Measurements from ENCODE around the gene ISG15.

Gene ISG15

DNA sequence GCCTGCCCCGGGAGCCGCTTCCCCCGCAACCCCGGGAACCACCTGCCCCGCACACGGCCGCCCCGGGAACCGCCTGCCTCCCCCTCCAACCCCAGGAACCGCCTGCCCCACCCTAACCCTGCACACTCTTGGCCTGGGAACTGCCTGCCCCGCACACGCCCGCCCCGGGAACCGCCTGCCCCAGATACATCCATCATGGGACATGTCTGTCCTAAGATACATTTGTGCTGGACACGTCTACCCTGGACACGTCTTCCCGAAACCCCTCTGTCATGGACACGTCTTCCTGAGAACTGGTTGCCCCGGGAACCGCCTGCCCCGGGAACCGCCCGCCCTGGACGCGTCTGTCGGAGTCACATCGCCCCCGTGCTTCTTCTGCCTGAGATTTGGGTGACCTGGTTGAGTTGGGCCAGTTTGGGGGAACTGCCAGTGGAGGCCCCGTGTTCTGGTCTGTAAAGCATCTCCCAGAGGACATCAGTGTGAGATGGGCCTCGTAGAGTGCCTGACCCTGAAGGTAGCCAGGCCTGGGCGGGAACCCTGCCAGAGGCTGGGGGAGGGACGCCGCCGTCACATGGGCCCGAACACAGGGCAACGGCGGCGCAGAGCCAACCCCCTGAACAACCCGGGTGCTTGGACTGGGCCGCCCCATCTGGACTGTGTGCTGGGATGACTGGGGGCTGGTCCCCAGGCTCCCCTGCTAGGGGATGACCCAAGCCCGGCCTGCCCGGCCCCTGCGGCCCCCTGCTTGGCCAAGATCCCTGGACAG, 35.0 kb upstream of the ISG15 start:
- Histone ChIP-seq H3K27me3 (ENCODE audit: insufficient read depth, insufficient read length) (peaks cover 11% of the 10 kb centered on the region), H3K9ac (ENCODE audit: insufficient read length, low read depth) (no peak overlapping the region), H3K36me3 (ENCODE audit: insufficient read depth, insufficient read length, low read length) (no peaks in the 10 kb centered on the region), H3K4me3 (ENCODE audit: insufficient read length, low read depth) (no peak overlapping the region), H3K9me3 (ENCODE audit: insufficient read depth, low read length) (no peaks in the 10 kb centered on the region), H3K4me1 (ENCODE audit: insufficient read depth, insufficient read length) (peaks cover 2% of the 10 kb centered on the region)
- no peak for DNase-seq (ENCODE audit: low read depth, low spot score)
- no peak for TF ChIP-seq ZNF274 (IDR thresholded peaks at IDR 0.05; ENCODE audit: low read depth, low read length)
- no peak for TF ChIP-seq YY1 (IDR thresholded peaks at IDR 0.05; ENCODE audit: insufficient read depth, insufficient read length)
- TF ChIP-seq SUZ12 (IDR thresholded peaks at IDR 0.05; ENCODE audit: extremely low read depth, insufficient read depth, insufficient read length): no peak

DNA sequence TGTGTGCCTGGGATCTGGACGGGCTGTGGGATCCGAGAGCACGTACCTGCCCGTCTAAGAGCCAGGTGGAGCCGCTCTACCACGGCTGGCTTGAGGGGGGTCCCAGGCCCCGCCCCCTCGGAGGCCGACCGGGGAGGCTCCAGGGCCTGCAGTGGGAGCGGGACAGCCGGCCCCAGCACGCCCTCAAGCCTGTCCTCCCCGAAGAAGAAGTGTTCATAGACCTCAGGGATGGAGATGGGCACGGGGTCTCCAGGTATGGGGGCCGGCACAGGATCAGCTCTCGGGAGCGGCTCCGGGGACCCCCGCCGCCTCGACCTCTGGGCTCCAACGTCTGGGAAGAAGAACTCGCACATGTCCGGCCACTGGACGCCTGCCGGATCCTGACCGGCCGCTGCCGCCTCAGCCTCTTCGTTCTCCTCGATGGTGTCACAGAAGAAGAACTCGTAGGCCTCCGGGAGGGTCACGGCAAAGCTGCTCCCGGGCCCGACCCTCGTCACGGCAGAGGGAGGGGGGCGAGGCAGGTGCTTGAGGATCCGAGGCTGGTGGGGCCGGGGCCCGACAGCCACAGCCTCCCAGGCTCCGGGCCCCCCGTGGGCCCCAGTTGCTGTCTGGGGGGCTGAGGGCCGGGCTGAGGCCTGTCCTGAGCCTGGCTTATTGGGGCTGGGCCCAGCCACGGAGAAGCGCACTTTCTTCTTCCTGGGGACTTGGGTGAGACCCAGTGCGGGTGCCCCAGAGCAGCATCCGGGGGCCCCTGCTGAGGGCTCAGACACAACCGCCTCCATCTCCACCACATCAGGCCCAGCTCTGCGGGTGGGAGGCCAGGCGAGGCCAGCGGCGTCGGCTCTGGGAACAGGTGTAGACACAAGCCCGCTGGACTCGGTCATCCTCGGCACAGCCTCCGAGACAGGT, 34.2 kb upstream of the ISG15 start:
- Histone ChIP-seq H3K4me3 (ENCODE audit: insufficient read length, low read depth) (no peak overlapping the region), H3K27me3 (ENCODE audit: insufficient read depth, insufficient read length) (peaks cover 11% of the 10 kb centered on the region), H3K9me3 (ENCODE audit: insufficient read depth, low read length) (no peaks in the 10 kb centered on the region), H3K9ac (ENCODE audit: insufficient read length, low read depth) (no peak overlapping the region), H3K4me1 (ENCODE audit: insufficient read depth, insufficient read length) (peaks cover 2% of the 10 kb centered on the region), H3K36me3 (ENCODE audit: insufficient read depth, insufficient read length, low read length) (no peaks in the 10 kb centered on the region)
- DNase-seq (ENCODE audit: low read depth, low spot score): no peak
- TF ChIP-seq ZNF274 (IDR thresholded peaks at IDR 0.05; ENCODE audit: low read depth, low read length) (no peak), SUZ12 (IDR thresholded peaks at IDR 0.05; ENCODE audit: extremely low read depth, insufficient read depth, insufficient read length) (no peak), YY1 (IDR thresholded peaks at IDR 0.05; ENCODE audit: insufficient read depth, insufficient read length) (no peak)

DNA sequence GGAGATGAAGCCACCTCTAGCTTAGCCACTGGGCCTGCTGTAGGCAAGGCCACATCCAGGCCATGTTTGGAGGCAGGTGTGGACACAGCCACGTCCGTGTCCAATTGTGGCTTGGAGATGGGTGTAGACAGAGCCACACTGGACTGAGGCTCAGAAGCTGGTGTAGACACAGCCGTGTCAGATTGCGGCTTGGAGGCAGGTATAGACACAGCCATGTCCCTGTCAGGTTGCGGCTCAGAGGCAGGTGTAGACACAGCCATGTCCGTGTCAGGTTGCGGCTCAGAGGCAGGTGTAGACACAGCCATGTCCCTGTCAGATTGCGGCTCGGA, 33.6 kb upstream of the ISG15 start:
- peaks cover 11% of the 10 kb centered on the region for H3K27me3 ChIP-seq (ENCODE audit: insufficient read depth, insufficient read length)
- H3K9ac ChIP-seq (ENCODE audit: insufficient read length, low read depth): no peak overlapping the region
- H3K36me3 ChIP-seq (ENCODE audit: insufficient read depth, insufficient read length, low read length): no peaks in the 10 kb centered on the region
- no peak for TF ChIP-seq SUZ12 (IDR thresholded peaks at IDR 0.05; ENCODE audit: extremely low read depth, insufficient read depth, insufficient read length)
- no peak for TF ChIP-seq YY1 (IDR thresholded peaks at IDR 0.05; ENCODE audit: insufficient read depth, insufficient read length)
- DNase-seq (ENCODE audit: low read depth, low spot score): no peak
- no peaks in the 10 kb centered on the region for H3K9me3 ChIP-seq (ENCODE audit: insufficient read depth, low read length)
- H3K4me1 ChIP-seq (ENCODE audit: insufficient read depth, insufficient read length): peaks cover 2% of the 10 kb centered on the region
- no peak overlapping the region for H3K4me3 ChIP-seq (ENCODE audit: insufficient read length, low read depth)

DNA sequence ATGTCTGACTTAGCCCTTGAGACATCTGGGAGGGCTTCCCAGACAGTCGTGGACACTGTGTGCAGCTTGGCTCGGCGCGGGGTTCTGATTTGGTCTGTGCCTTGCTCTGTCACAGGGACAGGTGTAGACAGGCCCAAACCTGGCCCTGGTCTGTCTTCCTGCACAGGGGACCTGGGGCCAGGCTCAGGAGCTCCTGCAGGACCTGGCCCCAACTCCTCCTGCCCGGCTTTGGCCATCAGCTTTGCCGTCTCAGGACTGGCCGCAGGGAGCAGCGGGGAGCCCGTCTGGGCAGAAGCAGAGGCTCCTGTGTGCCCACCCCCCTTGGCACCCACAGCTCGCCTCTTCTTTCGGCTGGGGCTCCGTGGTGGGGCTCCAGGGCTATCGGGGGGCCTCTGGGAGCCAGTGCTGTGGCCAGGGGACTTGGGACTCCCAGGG, 33.1 kb upstream of the ISG15 start:
- Histone ChIP-seq H3K4me1 (ENCODE audit: insufficient read depth, insufficient read length) (peaks cover 2% of the 10 kb centered on the region), H3K4me3 (ENCODE audit: insufficient read length, low read depth) (no peak overlapping the region), H3K27me3 (ENCODE audit: insufficient read depth, insufficient read length) (peaks cover 12% of the 10 kb centered on the region), H3K36me3 (ENCODE audit: insufficient read depth, insufficient read length, low read length) (no peaks in the 10 kb centered on the region), H3K9me3 (ENCODE audit: insufficient read depth, low read length) (no peaks in the 10 kb centered on the region), H3K9ac (ENCODE audit: insufficient read length, low read depth) (no peak overlapping the region)
- no peak for DNase-seq (ENCODE audit: low read depth, low spot score)
- TF ChIP-seq YY1 (IDR thresholded peaks at IDR 0.05; ENCODE audit: insufficient read depth, insufficient read length) (no peak), ZNF274 (IDR thresholded peaks at IDR 0.05; ENCODE audit: low read depth, low read length) (no peak), SUZ12 (IDR thresholded peaks at IDR 0.05; ENCODE audit: extremely low read depth, insufficient read depth, insufficient read length) (no peak)

DNA sequence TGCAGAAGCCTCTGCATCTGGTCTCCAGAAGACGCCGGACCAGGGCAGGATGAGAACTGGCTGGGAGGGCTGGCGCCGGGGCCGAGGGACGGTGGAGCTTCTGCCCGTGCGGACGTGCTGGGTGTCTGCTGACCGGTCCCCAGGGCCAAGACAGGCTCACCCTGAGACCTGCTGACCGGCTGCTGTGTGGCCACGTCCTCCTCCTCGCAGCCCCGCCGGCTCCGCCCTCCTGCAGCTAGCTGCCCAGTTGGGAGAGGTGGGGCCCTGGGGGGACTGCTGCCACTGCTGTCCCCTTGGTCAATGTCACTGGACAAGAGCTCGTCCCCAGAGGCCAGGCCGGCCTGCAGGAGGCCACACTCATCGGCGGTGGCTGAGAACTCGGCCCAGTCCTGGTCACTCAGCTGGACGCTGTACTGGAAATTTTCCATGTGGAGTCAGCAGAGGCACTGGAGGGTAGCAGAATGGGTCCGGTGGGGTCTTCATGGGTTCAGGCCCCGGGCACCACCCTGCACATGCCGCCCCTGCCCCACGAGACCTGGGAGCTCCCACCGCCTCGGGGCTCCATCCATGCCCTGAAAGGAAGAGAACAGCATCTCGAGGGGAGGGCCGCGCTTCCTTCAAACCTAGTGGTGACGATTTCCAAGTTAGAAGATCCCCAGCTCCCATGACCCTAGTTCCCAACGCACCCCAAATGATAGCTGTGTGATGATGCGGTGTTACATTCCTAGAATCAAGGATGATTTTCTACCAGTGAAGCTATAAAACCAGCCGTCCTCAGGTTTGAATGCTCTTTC, 32.5 kb upstream of the ISG15 start:
- DNase-seq (ENCODE audit: low read depth, low spot score): no peak
- Histone ChIP-seq H3K9ac (ENCODE audit: insufficient read length, low read depth) (no peak overlapping the region), H3K27me3 (ENCODE audit: insufficient read depth, insufficient read length) (peaks cover 18% of the 10 kb centered on the region), H3K36me3 (ENCODE audit: insufficient read depth, insufficient read length, low read length) (no peaks in the 10 kb centered on the region), H3K4me3 (ENCODE audit: insufficient read length, low read depth) (no peak overlapping the region), H3K9me3 (ENCODE audit: insufficient read depth, low read length) (no peaks in the 10 kb centered on the region), H3K4me1 (ENCODE audit: insufficient read depth, insufficient read length) (peaks cover 2% of the 10 kb centered on the region)
- TF ChIP-seq YY1 (IDR thresholded peaks at IDR 0.05; ENCODE audit: insufficient read depth, insufficient read length) (no peak), SUZ12 (IDR thresholded peaks at IDR 0.05; ENCODE audit: extremely low read depth, insufficient read depth, insufficient read length) (no peak), ZNF274 (IDR thresholded peaks at IDR 0.05; ENCODE audit: low read depth, low read length) (no peak)

DNA sequence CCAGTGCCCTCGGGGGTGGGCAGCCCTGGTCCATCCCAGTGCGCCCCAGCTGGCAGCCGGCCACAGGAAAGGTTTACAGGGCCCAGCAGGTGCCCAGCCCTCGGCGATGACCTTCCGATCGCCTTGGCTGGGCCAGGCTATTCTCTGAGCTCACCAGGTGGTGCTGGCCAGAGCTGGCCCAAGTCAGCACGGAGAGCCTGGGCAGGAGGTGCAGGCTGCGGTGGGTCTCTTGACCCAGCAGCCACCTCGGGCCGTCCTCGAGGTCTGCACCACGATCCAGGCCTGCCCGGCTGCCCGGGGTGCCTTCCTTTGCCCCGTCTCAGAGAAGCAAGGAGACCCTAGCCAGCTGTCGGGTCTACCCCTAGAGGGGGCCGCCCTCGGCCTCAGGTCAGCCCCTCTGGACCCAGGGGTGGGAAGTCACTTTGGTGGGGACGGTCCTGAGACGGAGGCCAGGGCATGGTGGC, 31.8 kb upstream of the ISG15 start:
- no peaks in the 10 kb centered on the region for H3K9me3 ChIP-seq (ENCODE audit: insufficient read depth, low read length)
- no peaks in the 10 kb centered on the region for H3K4me1 ChIP-seq (ENCODE audit: insufficient read depth, insufficient read length)
- DNase-seq (ENCODE audit: low read depth, low spot score): no peak
- no peaks in the 10 kb centered on the region for H3K36me3 ChIP-seq (ENCODE audit: insufficient read depth, insufficient read length, low read length)
- H3K4me3 ChIP-seq (ENCODE audit: insufficient read length, low read depth): no peak overlapping the region
- H3K27me3 ChIP-seq (ENCODE audit: insufficient read depth, insufficient read length): peaks cover 18% of the 10 kb centered on the region
- no peak overlapping the region for H3K9ac ChIP-seq (ENCODE audit: insufficient read length, low read depth)
- TF ChIP-seq YY1 (IDR thresholded peaks at IDR 0.05; ENCODE audit: insufficient read depth, insufficient read length): no peak
- no peak for TF ChIP-seq ZNF274 (IDR thresholded peaks at IDR 0.05; ENCODE audit: low read depth, low read length)
- TF ChIP-seq SUZ12 (IDR thresholded peaks at IDR 0.05; ENCODE audit: extremely low read depth, insufficient read depth, insufficient read length): no peak
